Sciatic nerve (tissue), 2 donors: ENCODE measurements around the gene ZFAND3. TPM values are rescaled to one million over a fixed set of nuclear protein-coding genes. Genes with fewer than 3 reads are reported as not detected.

ENCODE experiments used
- ATAC-seq: fragments of 200-7000 bp; cut with Tn5 transposase; one replicate; pipeline ENCODE4 v1.9.1; 2020; ENCODE audit warnings: mild to moderate bottlenecking, moderate library complexity
- DNase-seq: peaks from one replicate; pipeline ENCODE4 v3.0.0-alpha.2; 2020; ENCODE audit warnings: low spot score
- intact Hi-C: fragments of 100-400 bp; cut with DNase I; formaldehyde crosslinking; loops from one replicate; pipeline ENCODE4 v1.14.2; 2022
- total RNA-seq: library from RNA; stranded (reverse); fragmentation: NEBNext Ultra II Directional; extraction: Animal tissue kit (Norgen Biotek cat#: 25700); gene quantifications from one replicate; pipeline ENCODE4 v1.2.1, GENCODE V29; 2021
- donor health status: DM: no; HTN: no; CAD: no.
- donor health status: DM: no; HTN: no; CAD: no.

Gene ZFAND3
- total RNA-seq, 1 donor from 2014 or later = 58.9 TPM

DNA sequence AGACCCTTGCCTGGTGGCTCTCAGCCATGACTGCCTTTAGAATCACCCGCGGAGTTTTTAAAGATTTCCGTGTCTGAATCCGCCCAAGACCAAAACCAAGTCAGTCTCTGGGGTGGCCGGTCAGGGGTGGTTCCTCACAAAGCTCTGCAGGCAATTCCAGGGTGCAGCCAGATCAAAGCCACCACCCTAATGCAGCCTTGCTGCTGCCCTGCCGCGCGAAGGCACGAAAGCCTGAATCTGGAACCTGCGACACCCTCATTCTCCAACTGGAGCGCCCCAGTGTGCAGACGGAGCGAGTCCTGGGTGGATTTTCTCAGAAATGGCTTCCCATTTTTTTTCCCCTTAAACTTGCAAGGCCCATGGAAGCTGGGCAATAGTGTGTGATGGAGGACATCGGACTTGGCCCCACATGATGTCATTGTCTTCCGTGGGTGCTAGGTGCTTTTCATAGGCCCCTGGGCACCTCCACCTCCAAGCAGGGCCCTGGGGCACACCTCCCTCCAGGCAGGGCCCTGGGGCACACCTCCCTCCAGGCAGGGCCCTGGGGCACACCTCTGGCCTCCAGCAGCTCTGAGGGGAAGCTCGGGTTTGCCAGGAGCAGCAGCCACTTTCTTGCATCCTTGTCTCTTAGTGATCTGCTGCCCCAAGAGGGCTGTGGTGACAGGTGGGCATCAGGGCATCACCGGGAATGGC, 343.1 kb downstream of the ZFAND3 start:
- intact Hi-C loops = no loop called here
- ATAC-seq = no peak
- no peak for DNase-seq

- no peak for ATAC-seq
- no peak for DNase-seq
- intact Hi-C loops = no loop called here
These were observed 343.9 kb downstream of the ZFAND3 start for GRCh38 chr6:38163186-38164130.

- intact Hi-C loops = no loop called here
- DNase-seq (no peak), ATAC-seq (no peak)
These were observed 344.6 kb downstream of the ZFAND3 start for GRCh38 chr6:38164131-38164481.

- intact Hi-C loops = no loop called here
- ATAC-seq = no peak
- no peak for DNase-seq
These were observed 345.2 kb downstream of the ZFAND3 start for GRCh38 chr6:38164671-38165108.

GRCh38 chr6:38166411-38167240, 347.1 kb downstream of the ZFAND3 start:
- intact Hi-C loops = no loop called here
- ATAC-seq (no peak), DNase-seq (no peak)

DNA sequence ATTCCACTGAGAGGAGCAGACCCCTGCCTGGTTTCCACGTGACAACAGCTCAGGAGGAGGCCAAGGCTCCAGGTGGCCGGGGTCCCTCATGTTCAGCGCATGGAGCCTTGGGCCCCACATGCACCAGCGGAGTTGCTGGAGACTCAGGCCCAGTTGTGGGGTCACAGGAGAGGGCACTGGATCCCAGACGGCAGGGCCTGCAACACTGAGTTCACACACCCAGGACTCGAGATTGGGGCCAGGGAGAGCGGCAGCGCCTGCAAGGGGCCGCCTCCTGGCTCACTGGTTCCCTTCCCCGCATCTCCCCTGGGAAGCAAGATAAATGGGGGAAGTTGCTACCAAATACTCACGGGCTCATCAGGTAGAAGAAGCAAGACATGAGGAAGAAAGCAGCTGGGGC, 348.1 kb downstream of the ZFAND3 start:
- ATAC-seq = no peak
- no peak for DNase-seq

DNA sequence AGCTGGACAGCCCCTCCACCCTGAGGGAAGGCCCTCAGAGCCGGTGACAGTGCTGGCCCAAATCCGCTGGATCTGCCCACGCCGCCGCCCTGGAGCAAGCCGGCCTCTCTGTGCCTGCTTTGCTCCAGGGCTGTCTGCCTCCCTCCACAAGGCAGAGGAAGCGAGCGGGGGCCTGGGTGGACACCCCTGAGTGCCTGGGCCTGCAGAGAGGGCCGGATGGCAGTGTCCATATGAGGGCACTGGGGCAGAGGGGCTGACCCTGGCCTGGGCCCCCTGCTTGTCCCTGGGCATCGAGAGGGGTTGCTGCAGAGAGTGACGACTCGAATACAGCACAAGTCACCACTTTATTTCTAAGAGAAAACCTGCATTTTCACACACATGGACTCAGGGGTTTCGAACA, 348.6 kb downstream of the ZFAND3 start:
- DNase-seq (no peak), ATAC-seq (no peak)
- intact Hi-C loops = no loop called here

More for the DNA sequence above, 348.1 kb downstream of the ZFAND3 start:
- intact Hi-C loops = no loop called here

- intact Hi-C loops = no loop called here
- no peak for DNase-seq
- no peak for ATAC-seq
These were observed 349.2 kb downstream of the ZFAND3 start for GRCh38 chr6:38168699-38169098.

- ATAC-seq (no peak), DNase-seq (no peak)
- intact Hi-C loops = no loop called here
These were observed 349.9 kb downstream of the ZFAND3 start for GRCh38 chr6:38169221-38169976.

DNA sequence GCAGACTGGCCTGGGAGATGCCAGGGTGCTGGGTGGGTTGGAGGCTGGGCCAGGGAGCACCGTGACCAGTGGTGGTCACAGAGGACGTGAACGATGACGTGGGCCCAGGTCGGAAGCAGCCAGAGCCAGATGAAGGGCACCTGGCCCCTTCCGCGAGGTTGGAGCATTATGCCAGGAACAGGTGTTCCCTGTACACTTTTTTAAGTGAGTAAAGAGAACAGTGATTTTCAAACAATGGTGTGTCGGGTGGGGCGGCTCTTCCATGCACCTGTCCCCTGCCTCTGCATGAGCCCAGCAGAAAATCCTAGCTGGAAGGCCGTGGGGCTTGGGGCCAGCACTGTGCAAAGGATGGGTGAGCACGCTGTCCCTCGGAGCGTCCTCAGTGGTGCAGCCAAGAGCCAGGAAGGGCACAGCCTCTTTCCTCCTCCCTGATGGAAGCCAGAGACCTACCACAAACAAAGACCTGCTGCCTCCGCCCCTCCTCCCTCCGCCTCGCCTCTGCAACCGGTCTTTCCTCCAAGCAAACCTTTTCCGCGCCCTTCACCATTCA, 350.5 kb downstream of the ZFAND3 start:
- intact Hi-C loops = no loop called here
- no peak for DNase-seq
- no peak for ATAC-seq

- intact Hi-C loops = no loop called here
- ATAC-seq (no peak), DNase-seq (no peak)
These were observed 351.3 kb downstream of the ZFAND3 start for GRCh38 chr6:38170666-38171355.

- no peak for ATAC-seq
- intact Hi-C loops = no loop called here
- DNase-seq = no peak
These were observed 352.6 kb downstream of the ZFAND3 start for GRCh38 chr6:38171997-38172738.

GRCh38 chr6:38172739-38173410, 353.3 kb downstream of the ZFAND3 start:
- intact Hi-C loops = no loop called here
- no peak for ATAC-seq
- no peak for DNase-seq

GRCh38 chr6:38173909-38174308, 354.4 kb downstream of the ZFAND3 start:
- intact Hi-C loops = no loop called here
- ATAC-seq (no peak), DNase-seq (no peak)

GRCh38 chr6:38174315-38174714, 354.8 kb downstream of the ZFAND3 start:
- DNase-seq (no peak), ATAC-seq (no peak)
- intact Hi-C loops = no loop called here

- DNase-seq = no peak
- ATAC-seq = no peak
- intact Hi-C loops = no loop called here
These were observed 355.4 kb downstream of the ZFAND3 start for GRCh38 chr6:38174806-38175495.
